Stimulated activated CD8-positive, alpha-beta memory T cell treated with anti-CD3 and anti-CD28 coated beads, Interleukin-7, amount 100 ng/mL, for 48 hours (primary cell): Measurements from ENCODE around the gene IP6K1.
"Not testable (repeated sequence)": the region's sequence is repeated elsewhere in the genome, so short reads cannot be mapped to it uniquely, and the experiment has no call there.

Source experiments
- DNase-seq, 2 donors: peaks; one replicate each; pipeline ENCODE4 v3.0.0-alpha.2; 2020; ENCODE audit warnings: low read depth in 1 of 2; ENCODE audit errors: extremely low read depth in 1 of 2

The IP6K1 gene

GRCh38 chr3:49794926-49795905 is 8.9 kb upstream of the IP6K1 start:
- no peak for DNase-seq

DNA sequence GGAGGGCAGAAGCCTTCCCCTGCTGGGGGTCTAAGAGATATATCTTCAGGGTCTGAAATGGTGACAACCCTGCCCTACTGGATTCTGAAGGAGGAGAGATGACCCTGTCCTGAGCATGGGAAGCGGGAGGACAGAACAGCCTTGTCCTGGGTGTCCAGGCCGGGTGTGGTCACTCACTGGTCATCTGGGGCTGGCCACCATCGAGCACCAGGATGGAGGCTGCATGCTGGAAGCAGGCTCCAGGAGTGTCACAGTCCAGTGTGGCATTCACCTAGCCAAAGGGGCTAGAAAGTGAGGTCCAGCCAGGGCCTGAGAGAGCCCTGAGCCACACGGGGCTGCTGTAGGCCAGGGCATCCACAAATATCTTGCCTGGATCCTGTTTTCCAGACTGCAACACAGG is 8.1 kb upstream of the IP6K1 start:
- no peak for DNase-seq

DNA sequence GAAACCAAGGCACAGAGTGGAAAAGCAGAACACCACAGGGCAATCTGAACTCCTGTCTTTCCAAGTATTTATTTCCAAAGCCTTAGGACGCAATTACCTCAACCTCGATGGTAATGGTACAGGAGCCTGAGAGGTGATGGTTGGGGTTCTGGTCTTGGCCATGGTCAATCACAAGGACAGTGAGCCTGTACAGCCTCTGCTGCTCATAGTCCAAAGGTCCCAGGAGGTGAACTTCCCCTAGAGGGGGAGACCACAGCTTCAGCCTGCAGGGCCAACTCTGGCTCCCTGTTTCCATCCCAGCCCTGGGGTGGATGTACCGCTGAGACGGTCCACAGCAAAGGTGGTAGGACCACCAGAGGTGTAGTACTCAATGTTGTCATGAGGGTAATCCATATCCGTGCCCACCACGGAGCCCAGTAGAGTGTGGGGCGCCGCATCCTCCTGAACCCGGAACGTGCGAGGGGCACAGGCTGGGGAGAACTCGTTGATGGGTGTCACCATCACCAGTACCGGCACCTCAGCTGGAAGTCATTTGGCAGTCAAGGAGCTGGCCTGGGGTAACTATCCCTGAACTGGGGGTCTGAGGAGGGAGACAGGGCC is 7.2 kb upstream of the IP6K1 start:
- DNase-seq = no peak

DNA sequence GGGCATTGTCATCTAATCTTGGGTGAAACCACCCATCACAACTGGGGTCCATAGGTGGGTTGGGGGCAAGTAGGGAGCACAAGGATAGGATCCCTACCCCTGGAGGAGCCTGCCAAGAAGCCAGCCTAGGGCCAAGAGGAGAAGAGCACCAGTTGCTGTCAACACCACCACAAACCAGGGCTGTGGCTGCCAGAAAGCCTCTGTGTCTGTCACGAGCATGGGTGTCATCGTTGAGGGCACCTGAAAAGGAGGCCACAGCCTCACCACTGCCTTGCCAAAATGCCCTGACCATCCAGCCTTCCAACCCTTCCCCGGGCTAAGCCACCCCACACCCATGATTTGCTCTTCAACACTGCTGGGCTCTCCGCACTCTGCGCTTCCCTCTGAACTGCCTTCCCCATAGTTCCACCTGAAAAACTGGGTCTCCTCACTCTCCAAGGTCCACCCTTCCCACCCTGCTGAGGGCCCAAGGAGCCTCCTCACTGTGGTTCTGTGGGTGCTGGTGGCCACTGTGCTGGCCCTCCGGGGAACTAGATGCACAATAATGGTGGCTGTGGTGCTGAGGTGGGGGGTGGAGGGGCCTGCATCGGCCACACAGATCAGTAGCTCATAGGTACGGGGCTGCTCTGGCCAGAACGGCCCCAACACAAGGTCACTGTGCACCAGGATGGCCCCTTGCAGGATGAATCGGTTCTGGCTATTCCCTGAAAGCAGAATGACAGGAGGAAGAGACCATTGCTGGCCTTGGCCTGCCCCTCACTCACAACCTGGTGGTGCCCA is 6.2 kb upstream of the IP6K1 start:
- no peak for DNase-seq

- DNase-seq = no peak
These were observed 5.2 kb upstream of the IP6K1 start for GRCh38 chr3:49791571-49791970.

DNA sequence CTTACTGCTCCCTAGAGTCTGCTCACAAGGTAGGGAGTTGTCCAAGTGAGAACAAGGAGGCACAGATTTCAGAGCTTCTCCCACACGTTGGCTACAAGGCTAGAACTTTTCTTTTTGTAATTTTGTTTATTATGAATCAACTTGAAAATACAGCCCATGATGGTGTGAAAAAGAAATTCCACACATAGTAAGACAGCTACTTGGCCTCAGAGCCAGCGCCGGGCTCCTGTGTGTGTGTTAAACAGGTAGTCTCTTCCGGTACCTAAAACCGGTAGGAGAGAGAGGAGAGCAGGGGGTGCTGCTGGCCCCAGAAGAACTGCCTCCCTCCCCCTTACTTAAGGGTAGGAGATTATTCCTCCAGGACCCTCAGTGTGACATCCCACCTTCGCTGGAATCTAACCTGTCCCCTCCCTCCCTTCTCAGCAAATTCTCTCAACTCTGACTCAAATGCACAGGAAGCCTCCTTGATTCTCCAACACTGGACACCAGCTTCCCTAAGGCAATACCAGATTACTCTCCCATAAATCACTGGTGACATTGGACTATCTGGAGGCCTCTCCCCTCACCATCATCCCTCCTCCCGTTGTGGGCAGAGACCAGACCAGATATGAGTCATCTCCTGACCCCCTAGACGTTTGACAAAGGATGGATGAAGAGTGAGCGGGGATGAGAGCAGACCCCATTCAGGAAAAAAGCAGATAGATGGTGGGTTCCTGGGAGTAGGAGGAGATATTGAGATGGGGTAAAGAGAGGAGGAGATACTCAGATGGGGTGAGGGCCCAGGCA is 4.5 kb upstream of the IP6K1 start:
- no peak for DNase-seq

GRCh38 chr3:49788056-49788455 is 1.7 kb upstream of the IP6K1 start:
- DNase-seq = no peak

- DNase-seq = no peak
These were observed 1.2 kb upstream of the IP6K1 start for GRCh38 chr3:49787536-49787935.

DNA sequence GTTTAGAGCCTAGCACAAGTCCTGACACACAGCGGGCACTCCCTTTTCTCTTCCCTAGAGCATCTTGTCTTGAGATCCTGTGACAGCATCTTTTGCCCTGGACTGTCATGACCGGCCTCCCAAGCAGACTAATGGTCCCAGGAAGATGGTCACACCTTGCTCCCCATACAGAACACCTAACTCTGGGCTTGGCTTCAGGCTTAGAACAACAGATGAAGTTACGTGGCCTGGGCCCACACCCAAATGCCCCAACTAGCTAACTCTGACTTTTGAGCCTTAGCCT is 781 bp upstream of the IP6K1 start:
- no peak for DNase-seq

GRCh38 chr3:49785565-49786356 is 581 bp downstream of the IP6K1 start:
- DNase-seq = no peak

- not testable (repeated sequence) for DNase-seq
These were observed 4.1 kb downstream of the IP6K1 start for GRCh38 chr3:49782277-49782676.

GRCh38 chr3:49781415-49782199 is 4.7 kb downstream of the IP6K1 start:
- no peak for DNase-seq

GRCh38 chr3:49780975-49781365 is 5.4 kb downstream of the IP6K1 start:
- DNase-seq = not testable (repeated sequence)

GRCh38 chr3:49780080-49780974 is 6.0 kb downstream of the IP6K1 start:
- no peak for DNase-seq

GRCh38 chr3:49779358-49780079 is 6.8 kb downstream of the IP6K1 start:
- no peak for DNase-seq

DNA sequence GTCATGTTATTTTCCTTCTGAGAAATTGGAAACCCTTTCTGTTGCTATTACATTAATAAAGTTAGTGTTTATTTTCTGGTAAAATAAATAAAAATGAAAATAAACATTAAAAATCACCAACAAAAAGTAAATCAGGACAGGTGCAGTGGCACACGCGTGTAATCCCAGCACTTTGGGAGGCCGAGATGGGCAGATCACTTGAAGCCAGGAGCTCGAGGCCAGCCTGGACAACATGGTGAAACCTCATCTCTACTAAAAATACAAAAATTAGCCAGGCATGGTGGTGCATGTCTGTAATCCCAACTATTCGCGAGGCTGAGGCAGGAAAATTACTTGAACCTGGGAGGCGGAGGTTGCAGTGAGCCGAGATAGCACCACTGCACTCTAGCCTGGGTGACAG is 10.2 kb downstream of the IP6K1 start:
- not testable (repeated sequence) for DNase-seq

DNA sequence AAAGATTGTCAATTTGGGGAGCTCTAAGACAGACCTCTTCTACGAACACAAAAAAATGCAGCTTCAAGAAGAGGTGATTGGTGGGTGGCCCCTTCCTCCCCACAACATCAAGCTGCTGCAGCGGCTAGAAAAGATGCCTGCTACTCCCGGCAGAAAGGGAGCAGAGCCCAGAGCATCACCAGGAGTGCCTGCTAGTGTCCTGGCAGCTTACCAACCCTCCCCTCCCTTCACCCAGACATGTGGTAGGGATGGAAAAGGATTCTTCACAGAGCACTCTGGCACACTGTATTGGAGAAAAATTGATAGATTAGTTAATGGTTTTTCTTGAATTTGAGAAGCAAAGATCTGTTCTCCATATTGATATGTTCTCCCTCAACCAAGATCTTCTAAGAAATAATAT is 10.8 kb downstream of the IP6K1 start:
- DNase-seq = no peak

- DNase-seq = no peak
These were observed 13.6 kb downstream of the IP6K1 start for GRCh38 chr3:49772703-49773102.
